Measurements from ENCODE around the gene SAMD8. TPM values are rescaled to one million over a fixed set of nuclear protein-coding genes. Genes with fewer than 3 reads are reported as not detected.

The SAMD8 gene
- total and polyA plus RNA-seq, 7 donors, result 2.1 to 37.5 (median 25.0) TPM

DNA sequence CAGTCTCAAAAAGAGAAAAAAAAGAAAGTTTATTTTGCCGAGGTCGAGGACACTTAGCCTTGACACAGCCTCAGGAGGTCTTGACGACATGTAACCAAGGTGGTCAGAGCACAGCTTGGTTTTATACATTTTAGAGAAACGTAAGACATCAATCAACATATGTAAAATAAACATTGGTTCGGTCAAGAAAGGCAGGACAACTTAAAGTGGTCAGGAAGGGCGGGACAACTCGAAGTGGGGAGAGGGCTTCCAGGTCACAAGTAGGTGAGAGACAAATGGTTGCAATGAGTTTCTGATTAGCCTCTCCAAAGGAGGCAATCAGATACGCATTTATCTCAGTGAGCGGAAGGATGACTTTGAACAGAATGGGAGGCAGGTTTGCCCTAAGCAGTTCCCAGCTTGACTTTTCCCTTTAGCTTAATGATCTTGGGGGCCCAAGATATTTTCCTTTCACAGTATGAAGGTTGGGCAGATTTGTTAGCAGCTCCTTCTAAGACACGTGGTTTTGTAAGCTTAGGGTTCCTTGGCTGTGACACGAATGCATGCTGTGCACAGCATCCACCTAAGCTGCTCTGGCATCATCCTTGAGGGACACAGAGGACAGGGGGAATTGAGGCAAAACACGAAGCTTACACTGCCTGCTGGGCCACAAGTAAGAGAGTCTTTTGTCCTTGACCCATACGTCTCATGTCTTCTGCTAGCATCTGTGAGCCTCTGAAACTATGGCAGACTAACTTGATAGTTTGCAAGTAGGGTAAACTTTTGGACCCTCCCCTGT lies 95.8 kb downstream of the SAMD8 start:
- TF ChIP-seq EP300 (IDR thresholded peaks at IDR 0.05), result no peak
- no peak for TF ChIP-seq CTCF (IDR thresholded peaks at IDR 0.05)
- TF ChIP-seq POLR2A (IDR thresholded peaks at IDR 0.05), result no peak
- no peak for TF ChIP-seq POLR2AphosphoS5 (IDR thresholded peaks at IDR 0.05)
- Histone ChIP-seq H3K36me3 (peaks cover 0 to 4% (median 2%) of the 10 kb centered on the region in 4 donors), H3K9me3 (no peaks in the 10 kb centered on the region), H3K27me3 (no peaks in the 10 kb centered on the region), H3K4me1 (peaks cover 0 to 54% (median 40%) of the 10 kb centered on the region in 4 donors), H3K27ac (peak overlapping the region in 3 of 4 donors; percentile 99 to 100 (median 100)), H3K4me3 (no peak overlapping the region)
- 76 to 86% methylated on average over 13 of the region's 13 CpGs for WGBS, 2 donors
- intact Hi-C loops (cut with DNase I), result no loop called here
- DNase-seq, result peak; percentile 40

DNA sequence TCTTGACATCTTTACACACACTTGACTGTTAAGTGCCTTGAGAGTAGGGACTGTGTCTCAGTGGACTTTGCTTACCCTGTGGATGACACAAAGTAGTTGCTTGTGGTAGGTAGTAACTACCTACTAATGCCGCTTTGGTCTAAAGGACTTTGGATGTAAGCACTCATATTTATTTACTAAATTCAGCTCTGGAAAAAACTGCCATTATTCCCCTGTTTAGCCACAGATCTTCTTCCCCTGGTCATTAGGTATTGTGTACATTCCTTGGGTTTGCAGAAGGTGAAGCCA lies 96.3 kb downstream of the SAMD8 start:
- Histone ChIP-seq H3K27me3 (no peaks in the 10 kb centered on the region), H3K27ac (peak overlapping the region in 3 of 4 donors; percentile 99 to 100 (median 100)), H3K36me3 (peaks cover 0 to 10% (median 6%) of the 10 kb centered on the region in 4 donors), H3K9me3 (no peaks in the 10 kb centered on the region), H3K4me1 (peaks cover 0 to 54% (median 40%) of the 10 kb centered on the region in 4 donors), H3K4me3 (no peak overlapping the region)
- DNase-seq, result no peak
- 87 to 96% methylated on average over 1 of the region's 1 CpG for WGBS, 2 donors
- intact Hi-C loops (cut with DNase I), result no loop called here
- TF ChIP-seq CTCF (IDR thresholded peaks at IDR 0.05), result no peak
- TF ChIP-seq POLR2AphosphoS5 (IDR thresholded peaks at IDR 0.05), result no peak

- Histone ChIP-seq H3K4me3 (no peak overlapping the region), H3K9me3 (no peaks in the 10 kb centered on the region), H3K36me3 (peaks cover 0 to 13% (median 9%) of the 10 kb centered on the region in 4 donors), H3K27me3 (no peaks in the 10 kb centered on the region), H3K27ac (peak overlapping the region; percentile 99 to 100 (median 100)), H3K4me1 (peaks cover 0 to 54% (median 40%) of the 10 kb centered on the region in 4 donors)
- 84 to 87% methylated on average over 4 of the region's 4 CpGs for WGBS, 2 donors
- intact Hi-C loops (cut with DNase I), result no loop called here
- peak in 1 of 4 donors; percentile 36 for TF ChIP-seq POLR2AphosphoS5 (IDR thresholded peaks at IDR 0.05)
- TF ChIP-seq POLR2A (IDR thresholded peaks at IDR 0.05), result no peak
- DNase-seq, result peak; percentile 60
Measured at GRCh38 chr10:75208181-75208580, 96.7 kb downstream of the SAMD8 start.

DNA sequence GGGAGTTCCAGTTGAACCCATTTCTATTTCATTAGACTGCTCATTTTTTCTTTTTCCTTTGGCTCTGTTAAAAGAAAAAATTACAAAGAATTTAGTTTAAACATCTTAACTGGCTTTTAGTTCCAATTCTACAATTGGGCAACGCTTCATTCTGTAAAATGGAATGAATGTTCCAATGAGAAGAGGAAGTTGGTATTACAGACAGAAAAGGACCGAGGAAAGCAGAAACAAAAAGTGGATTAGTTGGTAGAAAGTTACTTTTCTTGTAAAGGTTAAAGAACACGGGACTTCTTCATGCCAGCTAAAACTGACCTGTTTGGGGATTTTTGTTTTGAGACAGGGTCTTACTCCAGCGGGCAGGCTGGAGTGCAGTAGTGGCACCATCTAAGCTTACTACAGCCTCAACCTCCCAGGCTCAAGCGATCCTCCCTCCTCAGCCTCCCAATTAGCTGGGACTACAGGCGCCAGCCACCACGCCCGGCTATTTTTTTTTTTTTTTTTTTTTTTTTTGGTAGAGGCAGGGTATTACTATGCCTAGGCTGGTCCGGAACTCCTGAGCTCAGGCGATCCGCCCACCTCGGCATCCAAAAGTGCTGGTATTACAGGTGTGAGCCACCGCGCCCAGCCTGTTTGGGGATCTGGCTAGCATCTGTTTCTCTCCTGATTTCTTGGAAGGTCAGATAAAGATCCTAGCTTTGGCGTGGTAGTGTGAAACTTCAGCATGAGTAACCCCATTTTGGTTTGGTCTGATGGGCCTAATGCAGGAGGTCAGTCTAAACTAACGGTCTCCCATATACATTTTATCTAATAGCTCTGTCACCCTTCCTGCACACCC lies 97.8 kb downstream of the SAMD8 start:
- Histone ChIP-seq H3K36me3 (peaks cover 0 to 25% (median 19%) of the 10 kb centered on the region in 4 donors), H3K27ac (peak overlapping the region; percentile 99 to 100 (median 100)), H3K4me3 (peak overlapping the region; percentile 70 to 96 (median 76)), H3K27me3 (no peaks in the 10 kb centered on the region), H3K4me1 (peaks cover 0 to 54% (median 42%) of the 10 kb centered on the region in 4 donors), H3K9me3 (no peaks in the 10 kb centered on the region)
- intact Hi-C loops (cut with DNase I), result no loop called here
- TF ChIP-seq POLR2AphosphoS5 (IDR thresholded peaks at IDR 0.05) (no peak), POLR2A (IDR thresholded peaks at IDR 0.05) (no peak), CTCF (IDR thresholded peaks at IDR 0.05) (no peak), EP300 (IDR thresholded peaks at IDR 0.05) (no peak)
- WGBS, 2 donors, result 58 to 76% methylated on average over 16 of the region's 16 CpGs
- peak; percentile 69 for DNase-seq

DNA sequence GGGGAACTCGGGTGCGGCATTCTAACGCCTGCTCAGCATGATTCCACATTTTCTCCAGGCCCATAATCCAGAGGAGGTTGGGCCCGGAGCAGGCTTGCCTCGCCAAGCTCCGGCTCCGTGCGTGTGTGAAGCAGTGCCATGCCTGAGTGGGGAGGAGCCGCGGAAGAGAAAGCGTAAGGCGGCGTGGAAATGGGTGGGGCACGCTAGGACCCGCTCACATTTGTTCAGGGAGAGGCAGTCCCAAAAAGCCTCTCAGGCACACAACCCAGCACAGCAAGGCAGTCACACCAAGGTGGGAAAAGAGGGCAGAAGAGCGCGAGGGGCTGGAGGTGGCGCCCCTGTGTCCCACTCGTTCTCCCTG lies 98.4 kb downstream of the SAMD8 start:
- Histone ChIP-seq H3K27ac (peak overlapping the region; percentile 99 to 100 (median 100)), H3K9me3 (no peaks in the 10 kb centered on the region), H3K4me1 (peaks cover 0 to 58% (median 48%) of the 10 kb centered on the region in 4 donors), H3K4me3 (peak overlapping the region; percentile 70 to 96 (median 76)), H3K27me3 (no peaks in the 10 kb centered on the region), H3K36me3 (peaks cover 5 to 31% (median 25%) of the 10 kb centered on the region in 4 donors)
- intact Hi-C loops (cut with DNase I), result loop anchor here (2.0 to 5.0 kb wide), 2 partner anchors 21 to 98 kb away; partner anchors contain the start of gene SAMD8
- 1% methylated on average over 19 of the region's 19 CpGs for WGBS, 2 donors
- peak in 1 of 2 donors; percentile 57 for TF ChIP-seq POLR2A (IDR thresholded peaks at IDR 0.05)
- no peak for TF ChIP-seq CTCF (IDR thresholded peaks at IDR 0.05)
- peak in 1 of 4 donors; percentile 76 for TF ChIP-seq POLR2AphosphoS5 (IDR thresholded peaks at IDR 0.05)
- no peak for TF ChIP-seq EP300 (IDR thresholded peaks at IDR 0.05)
- peak; percentile 92 for DNase-seq

Data from sigmoid colon (tissue), 7 donors.